Nephron (organoid): Measurements from ENCODE around the gene SNCAIP.

Experiments used
- H3K27ac Mint-ChIP-seq, 3 experiments: 2 replicates each; pipeline ENCODE4 v1.8.0; 2020; ENCODE audit warnings: mixed read lengths in 3 of 3, mild to moderate bottlenecking in 2 of 3, moderate library complexity in 1 of 3
- H3K27me3 Mint-ChIP-seq: 2 replicates; pipeline ENCODE4 v1.8.0; 2021; ENCODE audit warnings: low read depth, mild to moderate bottlenecking, moderate library complexity, mixed read lengths
- H3K36me3 Mint-ChIP-seq: 2 replicates; pipeline ENCODE4 v1.8.0; 2020; ENCODE audit warnings: low read depth, mixed read lengths
- H3K4me1 Mint-ChIP-seq: 2 replicates; pipeline ENCODE4 v1.8.0; 2020; ENCODE audit warnings: mixed read lengths
- H3K4me3 Mint-ChIP-seq, 3 experiments: 2 replicates each; pipeline ENCODE4 v1.8.0; 2020; ENCODE audit warnings: mild to moderate bottlenecking in 3 of 3, mixed read lengths in 3 of 3, moderate library complexity in 2 of 3
- H3K9me3 Mint-ChIP-seq: 2 replicates; pipeline ENCODE4 v1.8.0; 2020; ENCODE audit warnings: mixed read lengths
- CTCF ChIP-seq, 3 experiments: fragments of 200-600 bp; sonication (generic); IDR thresholded peaks; one replicate each; pipeline ENCODE4 v1.5.0; 2021; ENCODE audit warnings: antibody characterized with exemption in 3 of 3; ENCODE audit not compliant: unreplicated experiment in 3 of 3

The SNCAIP gene

GRCh38 chr5:122415801-122416120, 103.7 kb downstream of the SNCAIP start:
- H3K9me3 Mint-ChIP-seq, result no peaks in the 10 kb centered on the region
- H3K36me3 Mint-ChIP-seq, result peaks cover 19% of the 10 kb centered on the region
- no peak overlapping the region for H3K4me3 Mint-ChIP-seq
- H3K4me1 Mint-ChIP-seq, result peaks cover 45% of the 10 kb centered on the region
- TF ChIP-seq CTCF (IDR thresholded peaks at IDR 0.05; ENCODE audit: unreplicated experiment in 3 of 3), result no peak
- H3K27me3 Mint-ChIP-seq, result peaks cover 5% of the 10 kb centered on the region
- peak overlapping the region; percentile 91 to 95 (median 94) for H3K27ac Mint-ChIP-seq

GRCh38 chr5:122419142-122419894, 107.3 kb downstream of the SNCAIP start:
- Mint-ChIP-seq H3K36me3 (peaks cover 12% of the 10 kb centered on the region), H3K27ac (peak overlapping the region; percentile 94 to 97 (median 96)), H3K4me1 (peaks cover 68% of the 10 kb centered on the region), H3K27me3 (no peaks in the 10 kb centered on the region), H3K4me3 (no peak overlapping the region), H3K9me3 (no peaks in the 10 kb centered on the region)
- TF ChIP-seq CTCF (IDR thresholded peaks at IDR 0.05; ENCODE audit: unreplicated experiment in 3 of 3), result no peak

- Mint-ChIP-seq H3K9me3 (no peaks in the 10 kb centered on the region), H3K4me3 (peak overlapping the region in 1 of 3 experiments; percentile 20), H3K27ac (peak overlapping the region; percentile 94 to 97 (median 96)), H3K36me3 (peaks cover 18% of the 10 kb centered on the region), H3K4me1 (peaks cover 66% of the 10 kb centered on the region), H3K27me3 (no peaks in the 10 kb centered on the region)
- no peak for TF ChIP-seq CTCF (IDR thresholded peaks at IDR 0.05; ENCODE audit: unreplicated experiment in 3 of 3)
Measured at GRCh38 chr5:122420091-122420490, 108.1 kb downstream of the SNCAIP start.

- Mint-ChIP-seq H3K4me1 (peaks cover 63% of the 10 kb centered on the region), H3K27ac (peak overlapping the region; percentile 84 to 96 (median 96)), H3K27me3 (no peaks in the 10 kb centered on the region), H3K4me3 (peak overlapping the region in 1 of 3 experiments; percentile 1), H3K9me3 (no peaks in the 10 kb centered on the region), H3K36me3 (peaks cover 23% of the 10 kb centered on the region)
- no peak for TF ChIP-seq CTCF (IDR thresholded peaks at IDR 0.05; ENCODE audit: unreplicated experiment in 3 of 3)
Measured at GRCh38 chr5:122420537-122421236, 108.7 kb downstream of the SNCAIP start.

- no peaks in the 10 kb centered on the region for H3K27me3 Mint-ChIP-seq
- peak overlapping the region; percentile 84 to 96 (median 89) for H3K27ac Mint-ChIP-seq
- peaks cover 27% of the 10 kb centered on the region for H3K36me3 Mint-ChIP-seq
- TF ChIP-seq CTCF (IDR thresholded peaks at IDR 0.05; ENCODE audit: unreplicated experiment in 3 of 3), result no peak
- no peak overlapping the region for H3K4me3 Mint-ChIP-seq
- H3K4me1 Mint-ChIP-seq, result peaks cover 55% of the 10 kb centered on the region
- H3K9me3 Mint-ChIP-seq, result no peaks in the 10 kb centered on the region
Measured at GRCh38 chr5:122421374-122422079, 109.5 kb downstream of the SNCAIP start.
